Measurements from ENCODE around the gene RNF150. TPM values are rescaled to one million over a fixed set of nuclear protein-coding genes. Genes with fewer than 3 reads are reported as not detected.
A peak's percentile ranks its signal among the peaks of the same experiment; 100 is the strongest.

RNF150 gene
- total RNA-seq, 1 donor from 2014 or later = 56.5 TPM

GRCh38 chr4:140849526-140849925 lies 283.7 kb downstream of the RNF150 start:
- peaks cover 1% of the 10 kb centered on the region for H3K4me1 Mint-ChIP-seq (ENCODE audit: unreplicated experiment)
- TF ChIP-seq, protein P1, sequence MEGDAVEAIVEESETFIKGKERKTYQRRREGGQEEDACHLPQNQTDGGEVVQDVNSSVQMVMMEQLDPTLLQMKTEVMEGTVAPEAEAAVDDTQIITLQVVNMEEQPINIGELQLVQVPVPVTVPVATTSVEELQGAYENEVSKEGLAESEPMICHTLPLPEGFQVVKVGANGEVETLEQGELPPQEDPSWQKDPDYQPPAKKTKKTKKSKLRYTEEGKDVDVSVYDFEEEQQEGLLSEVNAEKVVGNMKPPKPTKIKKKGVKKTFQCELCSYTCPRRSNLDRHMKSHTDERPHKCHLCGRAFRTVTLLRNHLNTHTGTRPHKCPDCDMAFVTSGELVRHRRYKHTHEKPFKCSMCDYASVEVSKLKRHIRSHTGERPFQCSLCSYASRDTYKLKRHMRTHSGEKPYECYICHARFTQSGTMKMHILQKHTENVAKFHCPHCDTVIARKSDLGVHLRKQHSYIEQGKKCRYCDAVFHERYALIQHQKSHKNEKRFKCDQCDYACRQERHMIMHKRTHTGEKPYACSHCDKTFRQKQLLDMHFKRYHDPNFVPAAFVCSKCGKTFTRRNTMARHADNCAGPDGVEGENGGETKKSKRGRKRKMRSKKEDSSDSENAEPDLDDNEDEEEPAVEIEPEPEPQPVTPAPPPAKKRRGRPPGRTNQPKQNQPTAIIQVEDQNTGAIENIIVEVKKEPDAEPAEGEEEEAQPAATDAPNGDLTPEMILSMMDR (IDR thresholded peaks at IDR 0.05) = no peak
- H3K9me3 Mint-ChIP-seq (ENCODE audit: unreplicated experiment) = no peaks in the 10 kb centered on the region
- no peak overlapping the region for H3K4me3 Mint-ChIP-seq (ENCODE audit: unreplicated experiment)
- DNase-seq (ENCODE audit: extremely low spot score, unreplicated experiment) = no peak
- H3K27me3 Mint-ChIP-seq (ENCODE audit: unreplicated experiment) = peaks cover 38% of the 10 kb centered on the region
- H3K27ac Mint-ChIP-seq (ENCODE audit: unreplicated experiment) = no peak overlapping the region
- H3K36me3 Mint-ChIP-seq (ENCODE audit: unreplicated experiment) = no peaks in the 10 kb centered on the region

- Mint-ChIP-seq H3K4me1 (ENCODE audit: unreplicated experiment) (no peaks in the 10 kb centered on the region), H3K4me3 (ENCODE audit: unreplicated experiment) (no peak overlapping the region), H3K36me3 (ENCODE audit: unreplicated experiment) (no peaks in the 10 kb centered on the region), H3K27me3 (ENCODE audit: unreplicated experiment) (peaks cover 55% of the 10 kb centered on the region), H3K9me3 (ENCODE audit: unreplicated experiment) (peaks cover under 1% of the 10 kb centered on the region), H3K27ac (ENCODE audit: unreplicated experiment) (no peak overlapping the region)
- DNase-seq (ENCODE audit: extremely low spot score, unreplicated experiment) = no peak
- TF ChIP-seq, protein P1 (IDR thresholded peaks at IDR 0.05) = no peak
Observed at GRCh38 chr4:140846736-140847135, 286.5 kb downstream of the RNF150 start.

DNA sequence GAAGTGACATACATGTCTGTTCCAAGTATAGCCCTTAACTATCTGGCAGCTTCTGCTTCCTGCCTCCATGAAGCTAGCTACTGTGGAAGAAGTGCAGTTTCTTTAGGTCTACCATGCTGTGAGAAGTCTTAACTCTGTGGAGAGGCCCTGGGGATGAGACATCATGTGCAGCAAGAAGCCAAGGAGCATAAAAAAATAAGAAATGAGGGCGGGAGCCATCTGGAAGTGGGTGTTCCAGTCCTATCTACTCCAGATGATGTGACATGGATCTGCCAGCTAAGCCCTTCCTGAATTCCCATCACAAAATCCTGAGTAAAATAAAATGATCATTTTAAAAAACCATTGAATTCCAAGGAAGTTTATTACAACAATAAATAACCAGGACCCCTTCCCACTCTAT lies 289.2 kb downstream of the RNF150 start:
- Mint-ChIP-seq H3K4me1 (ENCODE audit: unreplicated experiment) (peaks cover 3% of the 10 kb centered on the region), H3K27ac (ENCODE audit: unreplicated experiment) (no peak overlapping the region), H3K36me3 (ENCODE audit: unreplicated experiment) (no peaks in the 10 kb centered on the region), H3K9me3 (ENCODE audit: unreplicated experiment) (peaks cover 5% of the 10 kb centered on the region), H3K27me3 (ENCODE audit: unreplicated experiment) (peaks cover 58% of the 10 kb centered on the region), H3K4me3 (ENCODE audit: unreplicated experiment) (no peak overlapping the region)
- TF ChIP-seq, protein P1 (IDR thresholded peaks at IDR 0.05) = no peak
- no peak for DNase-seq (ENCODE audit: extremely low spot score, unreplicated experiment)

GRCh38 chr4:140841186-140841585 lies 292.1 kb downstream of the RNF150 start:
- Mint-ChIP-seq H3K27me3 (ENCODE audit: unreplicated experiment) (peaks cover 33% of the 10 kb centered on the region), H3K9me3 (ENCODE audit: unreplicated experiment) (peaks cover 5% of the 10 kb centered on the region), H3K4me1 (ENCODE audit: unreplicated experiment) (peaks cover 3% of the 10 kb centered on the region), H3K27ac (ENCODE audit: unreplicated experiment) (no peak overlapping the region), H3K36me3 (ENCODE audit: unreplicated experiment) (no peaks in the 10 kb centered on the region), H3K4me3 (ENCODE audit: unreplicated experiment) (no peak overlapping the region)
- no peak for DNase-seq (ENCODE audit: extremely low spot score, unreplicated experiment)
- TF ChIP-seq, protein P1 (IDR thresholded peaks at IDR 0.05) = no peak

DNA sequence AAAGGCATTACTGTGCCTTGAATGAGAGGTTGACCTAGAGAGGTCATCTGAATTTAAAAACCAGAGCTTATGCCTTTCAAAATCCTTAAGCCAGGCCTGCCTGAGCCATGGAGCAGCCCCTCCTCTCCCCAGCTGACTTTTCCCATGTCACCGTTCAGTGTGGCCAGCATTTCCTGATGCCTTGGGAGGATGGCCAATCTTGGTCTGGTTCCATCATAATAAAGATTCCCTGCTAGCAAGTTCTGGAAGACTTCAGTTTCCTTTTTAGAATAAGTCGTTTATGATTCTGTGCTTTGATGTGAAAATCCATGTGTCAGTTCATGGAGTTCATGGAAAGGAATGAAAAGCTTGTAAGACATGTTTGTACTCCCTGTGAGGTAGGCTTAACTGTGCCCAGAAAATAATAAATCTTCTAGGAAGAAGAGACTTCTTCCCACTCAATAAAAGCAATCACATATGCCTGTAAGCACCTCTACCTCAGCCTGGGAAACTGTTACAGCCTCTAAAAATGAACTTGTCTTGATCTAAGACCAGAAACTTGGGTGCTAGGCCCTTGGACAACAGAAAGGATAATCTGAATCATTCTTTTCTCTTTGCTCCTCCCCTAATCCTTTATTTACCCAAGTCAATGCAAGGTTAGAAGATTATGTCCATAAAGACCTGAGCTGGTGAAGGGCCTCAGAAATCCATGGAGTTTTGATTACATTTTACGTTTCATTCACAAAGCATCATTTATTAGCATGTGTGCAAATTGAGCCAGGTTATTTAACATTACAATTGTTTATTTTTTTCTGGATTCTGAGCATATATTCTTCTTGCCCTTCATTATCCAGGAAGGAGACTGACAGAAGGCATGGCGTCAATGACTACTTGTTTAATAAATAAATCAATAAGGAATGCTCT lies 293.1 kb downstream of the RNF150 start:
- peaks cover 32% of the 10 kb centered on the region for H3K27me3 Mint-ChIP-seq (ENCODE audit: unreplicated experiment)
- H3K4me3 Mint-ChIP-seq (ENCODE audit: unreplicated experiment) = no peak overlapping the region
- H3K27ac Mint-ChIP-seq (ENCODE audit: unreplicated experiment) = peak overlapping the region; percentile 1
- H3K36me3 Mint-ChIP-seq (ENCODE audit: unreplicated experiment) = no peaks in the 10 kb centered on the region
- peaks cover 3% of the 10 kb centered on the region for H3K4me1 Mint-ChIP-seq (ENCODE audit: unreplicated experiment)
- TF ChIP-seq, protein P1 (IDR thresholded peaks at IDR 0.05) = no peak
- peaks cover 5% of the 10 kb centered on the region for H3K9me3 Mint-ChIP-seq (ENCODE audit: unreplicated experiment)
- no peak for DNase-seq (ENCODE audit: extremely low spot score, unreplicated experiment)

Measured in osteocyte (in vitro differentiated cells).